GM12873 (cell line): ENCODE data around the gene SCYGR3.
"Not testable (repeated sequence)": the region's sequence is repeated elsewhere in the genome, so short reads cannot be mapped to it uniquely, and the experiment has no call there.

Source experiments
- CTCF ChIP-seq: IDR thresholded peaks from 2 replicates; pipeline ENCODE4 v1.5.1; 2012; ENCODE audit warnings: low read depth, mild to moderate bottlenecking, moderate library complexity, low read length, control low read depth; ENCODE audit not compliant: insufficient read depth; ENCODE audit errors: missing control alignments

SCYGR3 gene

GRCh38 chr2:227602358-227602757, 12.3 kb downstream of the SCYGR3 start:
- no peak for TF ChIP-seq CTCF

GRCh38 chr2:227598835-227599503, 15.7 kb downstream of the SCYGR3 start, which contains the start of gene SCYGR2:
TSS of gene SCYGR2 (plus strand) at chr2:227598893. CDS start at chr2:227598893, 0 bp downstream.
- not testable (repeated sequence) for TF ChIP-seq CTCF

- TF ChIP-seq CTCF, result no peak
Observed at GRCh38 chr2:227597998-227598397, 16.6 kb downstream of the SCYGR3 start.

GRCh38 chr2:227597036-227597435, 17.6 kb downstream of the SCYGR3 start:
- TF ChIP-seq CTCF, result no peak

- TF ChIP-seq CTCF, result no peak
Observed at GRCh38 chr2:227595797-227596196, 18.8 kb downstream of the SCYGR3 start.

- TF ChIP-seq CTCF, result no peak
Observed at GRCh38 chr2:227592694-227593387, 21.8 kb downstream of the SCYGR3 start.

GRCh38 chr2:227582369-227582768, 32.3 kb downstream of the SCYGR3 start:
- TF ChIP-seq CTCF, result no peak
